Calu3 (cell line): ENCODE data around the gene SSR2. TPM values are rescaled to one million over a fixed set of nuclear protein-coding genes. Genes with fewer than 3 reads are reported as not detected.
A peak's percentile ranks its signal among the peaks of the same experiment; 100 is the strongest.

Experiments
- BruUV-seq: library from RNA; stranded (reverse); fragments of 400-500 nt; replicated peaks from 2 replicates; lab custom pipeline; 2021; lab: Mats Ljungman, UMichigan
- CTCF ChIA-PET: fragments of 300-600 bp; sonication (Branson Sonifier 250); formaldehyde crosslinking; loops from one replicate; lab custom pipeline; 2022; ENCODE audit warnings: antibody characterized with exemption; lab: Charles Lee
- DNase-seq: peaks from one replicate; pipeline ENCODE4 v3.0.0; 2022
- H3K27ac Mint-ChIP-seq: one replicate; pipeline ENCODE4 v1.8.0; 2022; ENCODE audit warnings: mixed read lengths; ENCODE audit not compliant: unreplicated experiment
- H3K27me3 Mint-ChIP-seq: one replicate; pipeline ENCODE4 v1.8.0; 2022; ENCODE audit warnings: mixed read lengths; ENCODE audit not compliant: unreplicated experiment
- H3K36me3 Mint-ChIP-seq: one replicate; pipeline ENCODE4 v1.8.0; 2022; ENCODE audit warnings: mild to moderate bottlenecking, moderate library complexity, mixed read lengths; ENCODE audit not compliant: insufficient read depth, unreplicated experiment
- H3K4me1 Mint-ChIP-seq: one replicate; pipeline ENCODE4 v1.8.0; 2022; ENCODE audit warnings: mild to moderate bottlenecking, low read depth, mixed read lengths; ENCODE audit not compliant: unreplicated experiment
- H3K4me3 Mint-ChIP-seq: one replicate; pipeline ENCODE4 v1.8.0; 2022; ENCODE audit warnings: mild to moderate bottlenecking, low read depth, moderate library complexity, mixed read lengths; ENCODE audit not compliant: unreplicated experiment
- H3K9me3 Mint-ChIP-seq: one replicate; pipeline ENCODE4 v1.8.0; 2022; ENCODE audit warnings: low read depth, mixed read lengths; ENCODE audit not compliant: unreplicated experiment
- intact Hi-C: fragments of 100-400 bp; cut with micrococcal nuclease; formaldehyde crosslinking; loops from one replicate; pipeline ENCODE4 v1.10.0; 2022; ENCODE audit not compliant: unreplicated experiment
- total RNA-seq: library from RNA; stranded (reverse); gene quantifications from 2 replicates; pipeline ENCODE4 v1.2.3, GENCODE V29; 2022
- TF ChIP-seq, protein P1 (sequence below): fragments of 200-600 bp; IDR thresholded peaks from one replicate; pipeline ENCODE4 v1.8.0; 2022; ENCODE audit warnings: antibody characterized with exemption; ENCODE audit not compliant: unreplicated experiment

SSR2 gene
- total RNA-seq, 1 experiment from 2014 or later, result 246 TPM

- H3K9me3 Mint-ChIP-seq, result no peaks in the 10 kb centered on the region
- no TSS peak for BruUV-seq
- CTCF ChIA-PET, result interaction anchor here (1.2 to 2.3 kb wide), 2 partner anchors 59 to 64 kb away, joined by 4 to 7 read pairs; no protein-coding TSS in a partner anchor
- peaks cover 28% of the 10 kb centered on the region for H3K4me1 Mint-ChIP-seq
- H3K4me3 Mint-ChIP-seq, result no peak overlapping the region
- DNase-seq, result no peak
- no peaks in the 10 kb centered on the region for H3K27me3 Mint-ChIP-seq
- peaks cover 74% of the 10 kb centered on the region for H3K36me3 Mint-ChIP-seq
- H3K27ac Mint-ChIP-seq, result peak overlapping the region; percentile 42
- intact Hi-C loops, result loop anchor here (5.0 kb wide), 1 partner anchor 125 kb away; the partner anchor contains the start of gene RXFP4
- TF ChIP-seq, protein P1, sequence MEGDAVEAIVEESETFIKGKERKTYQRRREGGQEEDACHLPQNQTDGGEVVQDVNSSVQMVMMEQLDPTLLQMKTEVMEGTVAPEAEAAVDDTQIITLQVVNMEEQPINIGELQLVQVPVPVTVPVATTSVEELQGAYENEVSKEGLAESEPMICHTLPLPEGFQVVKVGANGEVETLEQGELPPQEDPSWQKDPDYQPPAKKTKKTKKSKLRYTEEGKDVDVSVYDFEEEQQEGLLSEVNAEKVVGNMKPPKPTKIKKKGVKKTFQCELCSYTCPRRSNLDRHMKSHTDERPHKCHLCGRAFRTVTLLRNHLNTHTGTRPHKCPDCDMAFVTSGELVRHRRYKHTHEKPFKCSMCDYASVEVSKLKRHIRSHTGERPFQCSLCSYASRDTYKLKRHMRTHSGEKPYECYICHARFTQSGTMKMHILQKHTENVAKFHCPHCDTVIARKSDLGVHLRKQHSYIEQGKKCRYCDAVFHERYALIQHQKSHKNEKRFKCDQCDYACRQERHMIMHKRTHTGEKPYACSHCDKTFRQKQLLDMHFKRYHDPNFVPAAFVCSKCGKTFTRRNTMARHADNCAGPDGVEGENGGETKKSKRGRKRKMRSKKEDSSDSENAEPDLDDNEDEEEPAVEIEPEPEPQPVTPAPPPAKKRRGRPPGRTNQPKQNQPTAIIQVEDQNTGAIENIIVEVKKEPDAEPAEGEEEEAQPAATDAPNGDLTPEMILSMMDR, result no peak
These were observed 46.5 kb upstream of the SSR2 start for GRCh38 chr1:156067262-156067661.

- H3K9me3 Mint-ChIP-seq, result no peaks in the 10 kb centered on the region
- H3K27me3 Mint-ChIP-seq, result no peaks in the 10 kb centered on the region
- BruUV-seq, result no TSS peak
- DNase-seq, result no peak
- CTCF ChIA-PET, result interaction anchor here (0.5 to 2.3 kb wide), 13 partner anchors 9 to 127 kb away, joined by 3 to 10 read pairs (median 4); partner anchors contain the start of genes LAMTOR2 and UBQLN4
- TF ChIP-seq, protein P1, result no peak
- no peak overlapping the region for H3K27ac Mint-ChIP-seq
- H3K36me3 Mint-ChIP-seq, result peaks cover 84% of the 10 kb centered on the region
- peaks cover 37% of the 10 kb centered on the region for H3K4me1 Mint-ChIP-seq
- H3K4me3 Mint-ChIP-seq, result no peak overlapping the region
- intact Hi-C loops, result loop anchor here (5.0 kb wide), 1 partner anchor 124 kb away; the partner anchor contains the start of gene RXFP4
These were observed 45.1 kb upstream of the SSR2 start for GRCh38 chr1:156065871-156066270.

- H3K36me3 Mint-ChIP-seq, result peaks cover 85% of the 10 kb centered on the region
- no peak for DNase-seq
- TF ChIP-seq, protein P1, result no peak
- no peaks in the 10 kb centered on the region for H3K27me3 Mint-ChIP-seq
- no peak overlapping the region for H3K27ac Mint-ChIP-seq
- CTCF ChIA-PET, result interaction anchor here (0.6 to 2.3 kb wide), 3 partner anchors 8 to 62 kb away, joined by 3 to 7 read pairs (median 3); no protein-coding TSS in a partner anchor
- no peaks in the 10 kb centered on the region for H3K9me3 Mint-ChIP-seq
- intact Hi-C loops, result loop anchor here (5.0 kb wide), 1 partner anchor 123 kb away; the partner anchor contains the start of gene RXFP4
- H3K4me3 Mint-ChIP-seq, result no peak overlapping the region
- peaks cover 41% of the 10 kb centered on the region for H3K4me1 Mint-ChIP-seq
- BruUV-seq, result no TSS peak
These were observed 44.5 kb upstream of the SSR2 start for GRCh38 chr1:156065212-156065611.

DNA sequence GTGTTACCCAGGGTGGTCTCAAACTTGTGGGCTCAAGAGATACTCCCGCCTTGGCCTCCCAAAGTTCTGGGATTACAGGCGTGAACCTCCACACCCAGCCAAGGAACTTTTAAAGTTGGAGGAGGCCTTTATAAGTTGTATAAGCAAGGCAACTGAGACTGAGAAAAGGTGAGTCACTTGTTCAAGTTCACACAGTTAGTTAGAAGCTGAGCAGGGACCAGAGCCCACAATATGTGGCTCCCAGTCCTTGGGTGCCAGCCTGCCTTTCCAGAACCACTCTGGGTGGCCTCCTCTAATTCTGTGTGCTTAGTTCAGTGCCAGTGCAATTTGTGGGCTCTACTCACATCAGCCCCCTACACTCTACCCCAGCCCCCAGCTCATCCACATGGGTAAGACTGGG, 43.9 kb upstream of the SSR2 start:
- TF ChIP-seq, protein P1, result no peak
- peaks cover 85% of the 10 kb centered on the region for H3K36me3 Mint-ChIP-seq

More for the DNA sequence above, 43.9 kb upstream of the SSR2 start:
- H3K4me1 Mint-ChIP-seq, result peaks cover 41% of the 10 kb centered on the region
- no peaks in the 10 kb centered on the region for H3K27me3 Mint-ChIP-seq
- no TSS peak for BruUV-seq
- no peaks in the 10 kb centered on the region for H3K9me3 Mint-ChIP-seq
- intact Hi-C loops, result loop anchor here (5.0 kb wide), 2 partner anchors 42 to 122 kb away; partner anchors contain the start of genes RXFP4 and SSR2
- no peak overlapping the region for H3K4me3 Mint-ChIP-seq
- CTCF ChIA-PET, result interaction anchor here (0.5 to 0.6 kb wide), 2 partner anchors 9 to 56 kb away, joined by 3 to 5 read pairs; no protein-coding TSS in a partner anchor
- no peak overlapping the region for H3K27ac Mint-ChIP-seq
- no peak for DNase-seq
